ENCODE results near the gene ADIPOR2. TPM values are rescaled to one million over a fixed set of nuclear protein-coding genes. Genes with fewer than 3 reads are reported as not detected.

The ADIPOR2 gene
- total RNA-seq, 1 donor from 2014 or later: 29.6 TPM

DNA sequence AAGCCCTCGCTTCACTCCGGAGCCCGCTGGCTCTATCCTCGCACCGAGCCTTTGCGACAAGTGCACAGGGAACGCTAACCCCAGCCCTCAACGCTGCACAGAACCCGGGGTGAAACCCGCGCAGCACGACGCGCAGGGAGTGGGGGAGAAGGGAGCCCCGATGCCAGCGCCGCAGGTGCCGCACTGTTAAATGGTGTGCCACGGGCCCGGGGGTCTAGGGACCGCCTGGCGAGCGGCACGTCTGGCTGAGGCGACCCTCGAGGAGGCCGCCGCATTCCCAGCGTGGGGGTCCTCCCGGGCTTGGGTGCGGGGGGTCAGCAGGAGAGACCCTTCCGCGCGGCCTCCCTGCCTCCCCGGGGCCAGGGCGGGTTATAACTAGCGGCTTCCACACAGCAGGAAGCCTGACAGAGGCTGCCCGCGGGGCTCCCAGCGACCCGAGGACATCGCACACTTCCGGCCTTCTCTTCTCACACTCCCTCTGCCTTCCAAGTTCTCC is 105.7 kb downstream of the ADIPOR2 start:
- H3K27ac Mint-ChIP-seq: no peak overlapping the region
- no peak for TF ChIP-seq EZH2 (IDR thresholded peaks at IDR 0.05)
- TF ChIP-seq EZH2phosphoT487 (IDR thresholded peaks at IDR 0.05): no peak
- TF ChIP-seq, protein P1, sequence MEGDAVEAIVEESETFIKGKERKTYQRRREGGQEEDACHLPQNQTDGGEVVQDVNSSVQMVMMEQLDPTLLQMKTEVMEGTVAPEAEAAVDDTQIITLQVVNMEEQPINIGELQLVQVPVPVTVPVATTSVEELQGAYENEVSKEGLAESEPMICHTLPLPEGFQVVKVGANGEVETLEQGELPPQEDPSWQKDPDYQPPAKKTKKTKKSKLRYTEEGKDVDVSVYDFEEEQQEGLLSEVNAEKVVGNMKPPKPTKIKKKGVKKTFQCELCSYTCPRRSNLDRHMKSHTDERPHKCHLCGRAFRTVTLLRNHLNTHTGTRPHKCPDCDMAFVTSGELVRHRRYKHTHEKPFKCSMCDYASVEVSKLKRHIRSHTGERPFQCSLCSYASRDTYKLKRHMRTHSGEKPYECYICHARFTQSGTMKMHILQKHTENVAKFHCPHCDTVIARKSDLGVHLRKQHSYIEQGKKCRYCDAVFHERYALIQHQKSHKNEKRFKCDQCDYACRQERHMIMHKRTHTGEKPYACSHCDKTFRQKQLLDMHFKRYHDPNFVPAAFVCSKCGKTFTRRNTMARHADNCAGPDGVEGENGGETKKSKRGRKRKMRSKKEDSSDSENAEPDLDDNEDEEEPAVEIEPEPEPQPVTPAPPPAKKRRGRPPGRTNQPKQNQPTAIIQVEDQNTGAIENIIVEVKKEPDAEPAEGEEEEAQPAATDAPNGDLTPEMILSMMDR (IDR thresholded peaks at IDR 0.05): no peak
- Histone ChIP-seq H3K79me2 (ENCODE audit: low read depth) (no peaks in the 10 kb centered on the region), H3K36me3 (no peaks in the 10 kb centered on the region), H3K27ac (no peak overlapping the region), H3F3A (ENCODE audit: low read depth) (no peaks in the 10 kb centered on the region), H2AFZ (replicated peaks) (peak overlapping the region; percentile 35), H3K4me3 (no peak overlapping the region), H3K27me3 (peaks cover 12% of the 10 kb centered on the region), H3K4me1 (peaks cover 4% of the 10 kb centered on the region), H4K20me1 (ENCODE audit: low read depth) (no peaks in the 10 kb centered on the region), H3K9me3 (ENCODE audit: low read depth) (no peaks in the 10 kb centered on the region), H3K4me2 (peak overlapping the region; percentile 53), H3K9ac (no peak overlapping the region)
- H3K36me3 Mint-ChIP-seq: no peaks in the 10 kb centered on the region
- no peak for DNase-seq (ENCODE audit: low spot score)
- H3K9me3 Mint-ChIP-seq: no peaks in the 10 kb centered on the region
- no peak overlapping the region for H3K4me3 Mint-ChIP-seq
- peaks cover 14% of the 10 kb centered on the region for H3K4me1 Mint-ChIP-seq
- H3K27me3 Mint-ChIP-seq (ENCODE audit: insufficient read depth, low read depth): peaks cover 8% of the 10 kb centered on the region

DNA sequence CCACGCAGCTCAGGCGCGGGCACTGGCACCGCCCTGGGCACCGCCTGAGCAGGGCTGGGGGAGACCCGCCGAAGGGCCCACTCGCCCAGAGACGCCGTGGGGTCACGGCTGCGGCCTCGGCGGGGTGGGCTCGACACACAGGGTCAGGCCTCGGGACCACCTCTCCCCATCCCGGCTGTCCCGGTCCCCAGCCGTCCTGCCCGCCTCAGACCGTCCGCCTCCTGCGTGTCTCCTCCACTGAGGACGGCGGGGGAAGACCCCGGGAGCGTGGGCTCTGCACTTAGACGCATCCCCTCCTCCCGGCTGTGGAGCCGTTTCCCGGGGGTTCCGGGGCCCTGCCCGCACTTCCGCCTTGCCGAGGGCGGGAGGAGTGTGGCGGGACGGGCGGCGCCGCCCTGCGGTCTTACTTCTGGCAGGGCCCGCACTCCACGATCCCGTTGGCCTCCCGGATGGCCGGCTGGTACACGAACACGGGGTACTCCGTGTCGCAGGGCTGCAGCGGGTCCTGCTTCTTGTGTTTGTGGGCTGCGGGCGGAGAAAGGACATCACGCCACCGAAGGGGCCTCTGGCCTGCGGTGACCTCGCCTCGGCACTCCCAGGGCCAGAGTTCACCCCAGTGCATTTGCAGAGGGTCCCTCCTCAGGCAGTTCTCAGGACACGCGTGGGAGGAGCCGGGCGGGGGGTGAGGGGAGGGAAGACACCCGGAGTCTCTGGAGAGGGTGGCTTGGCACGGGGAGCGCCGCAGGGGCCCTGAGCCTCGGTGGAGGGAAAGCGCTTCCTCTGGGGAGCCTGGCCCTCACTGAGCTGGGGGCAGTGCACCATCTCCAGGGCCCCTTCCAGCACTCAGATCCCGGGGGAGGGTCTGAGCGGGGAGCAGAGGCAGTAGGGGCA is 106.4 kb downstream of the ADIPOR2 start:
- Histone ChIP-seq H3K4me1 (peaks cover 4% of the 10 kb centered on the region), H3K27me3 (peaks cover 12% of the 10 kb centered on the region), H4K20me1 (ENCODE audit: low read depth) (no peaks in the 10 kb centered on the region), H3K27ac (no peak overlapping the region), H3K9me3 (ENCODE audit: low read depth) (no peaks in the 10 kb centered on the region), H3K4me2 (peak overlapping the region; percentile 53), H3K9ac (no peak overlapping the region), H3K36me3 (no peaks in the 10 kb centered on the region), H3K4me3 (no peak overlapping the region), H3K79me2 (ENCODE audit: low read depth) (no peaks in the 10 kb centered on the region), H3F3A (ENCODE audit: low read depth) (no peaks in the 10 kb centered on the region), H2AFZ (replicated peaks) (no peak overlapping the region)
- Mint-ChIP-seq H3K4me3 (no peak overlapping the region), H3K9me3 (no peaks in the 10 kb centered on the region), H3K27ac (no peak overlapping the region), H3K36me3 (no peaks in the 10 kb centered on the region), H3K4me1 (peaks cover 20% of the 10 kb centered on the region), H3K27me3 (ENCODE audit: insufficient read depth, low read depth) (peaks cover 10% of the 10 kb centered on the region)
- DNase-seq (ENCODE audit: low spot score): no peak
- no peak for TF ChIP-seq EZH2phosphoT487 (IDR thresholded peaks at IDR 0.05)
- TF ChIP-seq EZH2 (IDR thresholded peaks at IDR 0.05): no peak
- TF ChIP-seq, protein P1 (IDR thresholded peaks at IDR 0.05): no peak

DNA sequence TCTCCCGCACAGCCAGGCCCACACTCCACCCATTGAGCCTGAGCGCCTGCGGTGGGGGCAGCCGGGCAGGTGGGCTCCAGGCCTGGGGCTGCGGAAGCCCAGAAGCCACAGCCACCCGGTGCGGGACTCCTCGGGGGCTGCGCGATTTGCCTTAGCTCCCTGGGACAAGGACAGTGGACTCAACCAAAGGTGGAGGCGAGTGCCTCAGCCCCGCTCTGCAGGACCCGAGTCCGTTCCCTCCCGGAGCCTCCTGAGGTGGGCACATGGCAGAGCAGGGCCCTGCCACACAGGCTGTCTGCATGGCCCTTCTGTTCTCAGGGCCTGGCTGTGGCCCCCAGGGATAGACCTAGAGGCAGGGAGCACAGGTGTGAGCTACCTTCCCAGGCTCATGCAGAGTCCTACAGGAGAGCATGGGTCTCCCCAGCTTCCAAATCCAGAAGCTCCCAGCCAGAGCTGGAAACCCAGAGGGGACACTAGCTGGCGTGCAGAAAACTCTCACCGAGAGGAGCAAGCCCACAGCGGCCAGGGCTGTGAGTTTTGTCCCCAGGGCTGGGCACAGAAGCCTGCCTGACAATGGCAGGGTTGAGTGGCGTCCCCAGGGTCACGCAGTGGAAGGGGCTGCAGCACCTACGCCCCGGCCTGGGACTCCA is 107.2 kb downstream of the ADIPOR2 start:
- no peak for DNase-seq (ENCODE audit: low spot score)
- H3K4me1 Mint-ChIP-seq: peaks cover 21% of the 10 kb centered on the region
- Histone ChIP-seq H3K4me3 (no peak overlapping the region), H3K79me2 (ENCODE audit: low read depth) (no peaks in the 10 kb centered on the region), H3K36me3 (no peaks in the 10 kb centered on the region), H4K20me1 (ENCODE audit: low read depth) (no peaks in the 10 kb centered on the region), H3K4me1 (peaks cover 4% of the 10 kb centered on the region), H3K9me3 (ENCODE audit: low read depth) (no peaks in the 10 kb centered on the region), H3K9ac (no peak overlapping the region), H3K27me3 (peaks cover 12% of the 10 kb centered on the region), H3F3A (ENCODE audit: low read depth) (no peaks in the 10 kb centered on the region), H2AFZ (replicated peaks) (no peak overlapping the region), H3K27ac (no peak overlapping the region), H3K4me2 (no peak overlapping the region)
- H3K36me3 Mint-ChIP-seq: no peaks in the 10 kb centered on the region
- H3K9me3 Mint-ChIP-seq: no peaks in the 10 kb centered on the region
- peaks cover 10% of the 10 kb centered on the region for H3K27me3 Mint-ChIP-seq (ENCODE audit: insufficient read depth, low read depth)
- H3K27ac Mint-ChIP-seq: no peak overlapping the region
- TF ChIP-seq, protein P1 (IDR thresholded peaks at IDR 0.05): no peak
- no peak for TF ChIP-seq EZH2phosphoT487 (IDR thresholded peaks at IDR 0.05)
- TF ChIP-seq EZH2 (IDR thresholded peaks at IDR 0.05): no peak
- no peak overlapping the region for H3K4me3 Mint-ChIP-seq

Measured in neural progenitor cell (in vitro differentiated cells).